Measurements from ENCODE around the gene SERPINH1.
"Not testable (repeated sequence)": the region's sequence is repeated elsewhere in the genome, so short reads cannot be mapped to it uniquely, and the experiment has no call there.

SERPINH1 gene

DNA sequence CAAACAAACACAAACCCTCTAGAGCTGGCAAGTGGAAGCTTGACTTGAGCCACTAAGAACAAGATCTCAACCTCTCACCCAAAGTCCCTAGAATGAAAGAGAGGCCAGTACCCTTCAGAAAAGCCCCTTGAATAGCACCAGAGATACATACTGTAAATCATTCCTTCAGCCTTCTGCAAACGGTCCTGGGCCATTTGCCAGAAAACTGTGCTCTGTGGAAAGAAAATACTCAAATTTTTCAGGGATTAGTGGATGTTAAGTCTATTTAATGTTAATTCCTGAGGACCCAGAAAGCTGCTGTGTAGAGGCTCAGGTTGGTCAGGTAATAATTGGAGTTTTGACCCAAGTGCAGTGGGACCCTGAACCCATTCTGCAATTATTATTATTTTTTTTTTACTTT, 16.9 kb downstream of the SERPINH1 start:
- no peak for DNase-seq

DNA sequence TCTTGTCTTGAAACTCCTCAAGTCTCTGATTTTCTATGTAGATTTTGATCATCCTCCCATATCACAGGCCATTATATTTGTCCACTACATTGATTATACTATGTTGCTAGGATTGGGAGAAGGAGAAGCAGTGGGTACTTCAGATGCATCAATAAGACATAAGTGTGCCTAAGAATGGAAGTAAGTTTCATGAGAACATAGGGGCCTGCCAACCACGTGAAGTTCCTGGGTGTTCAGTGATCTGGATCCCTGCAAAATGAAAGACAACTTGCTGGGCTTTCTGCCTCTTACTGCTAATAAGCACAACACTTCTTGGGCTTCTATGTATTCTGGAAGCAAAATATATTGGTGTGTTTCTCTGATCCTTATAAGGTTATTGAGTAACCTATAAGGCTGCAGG, 17.8 kb downstream of the SERPINH1 start:
- no peak for DNase-seq

DNA sequence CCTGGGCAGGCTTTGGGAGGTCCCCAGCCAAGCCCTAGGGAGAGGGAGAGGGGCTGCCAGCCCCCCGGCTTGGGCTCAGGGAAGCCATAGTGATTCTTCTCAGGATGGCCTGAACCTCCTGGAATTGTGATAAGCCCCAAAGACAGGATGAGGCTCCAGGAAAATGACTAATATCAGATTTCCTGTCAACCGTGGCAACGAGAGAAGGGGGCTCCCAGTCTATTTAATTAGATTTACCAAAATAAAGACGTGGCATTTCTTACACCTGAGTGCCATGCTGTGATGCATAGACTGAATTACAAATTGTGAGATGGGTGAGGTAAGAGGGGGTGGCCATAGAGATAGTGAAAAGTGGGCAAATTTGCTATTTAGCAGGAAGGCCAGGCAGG, 20.4 kb downstream of the SERPINH1 start:
- DNase-seq = no peak

DNA sequence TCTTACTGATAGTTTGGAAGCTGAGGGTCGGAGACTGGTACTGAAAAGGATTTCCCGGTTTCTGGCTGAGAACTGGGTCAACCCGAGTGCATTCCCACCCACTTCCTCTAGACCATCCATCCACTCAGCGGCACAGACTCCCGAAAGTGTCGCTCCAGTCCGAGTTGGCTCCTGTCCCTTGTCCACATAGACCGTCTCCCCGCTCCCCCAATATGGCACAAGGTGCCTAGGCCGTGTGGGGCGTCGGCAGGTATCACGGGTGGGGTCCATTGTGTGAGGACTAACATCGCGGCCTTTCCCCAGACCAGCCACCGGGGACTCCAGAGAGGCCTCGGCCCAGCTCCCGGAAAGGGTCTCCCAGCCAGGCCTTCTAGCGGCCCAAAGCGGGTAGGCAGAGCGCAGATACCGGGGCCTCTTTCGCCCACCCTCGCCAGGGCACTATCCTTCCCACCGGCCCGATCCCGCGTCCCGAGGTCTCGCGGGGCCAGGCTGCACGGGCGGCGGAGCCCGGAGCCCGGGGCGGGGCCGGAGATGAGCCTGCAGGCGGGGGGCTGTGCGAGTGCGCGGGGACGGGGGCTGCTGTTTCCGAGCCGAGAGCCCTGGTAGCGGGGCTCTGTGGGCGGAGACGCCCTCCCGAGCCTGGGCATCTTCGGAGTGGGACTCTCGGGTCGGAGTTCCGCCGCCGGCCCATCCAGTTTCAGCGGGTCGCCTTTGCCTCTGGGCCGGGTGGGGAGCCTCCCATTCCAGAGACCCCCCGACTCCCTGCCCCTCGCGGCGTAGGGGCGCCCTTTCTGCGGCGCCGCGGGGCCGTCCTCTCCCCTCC, 21.1 kb downstream of the SERPINH1 start:
- peak; percentile 72 for DNase-seq

DNA sequence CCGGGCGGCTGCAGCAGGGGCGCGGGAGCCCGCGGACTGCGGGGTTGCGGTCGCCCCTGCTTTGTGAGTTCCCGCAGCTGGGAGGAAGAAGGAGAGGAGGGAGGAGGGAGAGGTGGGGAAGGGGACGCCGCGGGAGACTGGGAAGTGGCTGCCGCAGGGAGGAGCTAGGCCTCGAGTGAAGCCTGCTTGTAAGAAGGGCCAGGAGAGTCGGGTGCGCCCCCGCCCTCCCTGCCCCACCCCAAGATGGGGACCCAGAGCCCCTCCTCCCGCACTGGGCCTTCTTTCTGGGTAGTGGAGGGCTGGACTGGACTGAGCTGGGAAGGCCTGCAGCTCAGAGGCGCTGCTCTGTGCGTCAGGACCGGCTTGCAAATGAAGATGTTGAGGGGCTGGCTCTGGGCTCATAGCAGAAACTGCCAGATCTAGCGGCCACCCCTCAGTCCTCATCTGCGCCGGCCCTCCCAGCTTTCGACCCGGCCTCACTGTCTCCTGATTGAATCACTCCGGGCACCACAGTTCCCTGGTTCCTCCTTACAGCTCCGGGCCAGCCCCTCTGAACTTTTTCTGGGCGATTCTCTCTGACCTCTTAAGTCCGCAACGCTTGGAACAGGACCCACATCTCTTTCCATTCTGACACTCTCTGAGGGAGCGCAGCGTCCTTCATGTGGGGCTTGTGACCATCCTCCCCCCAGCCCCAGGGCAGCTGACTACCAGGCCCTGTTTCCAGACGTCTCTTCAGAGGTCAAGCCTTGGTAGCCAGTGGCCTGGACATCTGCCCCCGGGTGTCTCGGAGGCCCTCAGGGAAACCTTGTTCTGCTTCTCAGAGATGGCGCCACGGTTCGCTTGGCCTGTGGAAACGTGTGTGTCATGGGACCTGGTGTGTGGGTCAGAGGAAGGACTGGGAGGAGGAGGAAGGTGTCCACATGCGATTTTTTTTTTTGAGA, 21.9 kb downstream of the SERPINH1 start:
- peak; percentile 83 for DNase-seq

DNA sequence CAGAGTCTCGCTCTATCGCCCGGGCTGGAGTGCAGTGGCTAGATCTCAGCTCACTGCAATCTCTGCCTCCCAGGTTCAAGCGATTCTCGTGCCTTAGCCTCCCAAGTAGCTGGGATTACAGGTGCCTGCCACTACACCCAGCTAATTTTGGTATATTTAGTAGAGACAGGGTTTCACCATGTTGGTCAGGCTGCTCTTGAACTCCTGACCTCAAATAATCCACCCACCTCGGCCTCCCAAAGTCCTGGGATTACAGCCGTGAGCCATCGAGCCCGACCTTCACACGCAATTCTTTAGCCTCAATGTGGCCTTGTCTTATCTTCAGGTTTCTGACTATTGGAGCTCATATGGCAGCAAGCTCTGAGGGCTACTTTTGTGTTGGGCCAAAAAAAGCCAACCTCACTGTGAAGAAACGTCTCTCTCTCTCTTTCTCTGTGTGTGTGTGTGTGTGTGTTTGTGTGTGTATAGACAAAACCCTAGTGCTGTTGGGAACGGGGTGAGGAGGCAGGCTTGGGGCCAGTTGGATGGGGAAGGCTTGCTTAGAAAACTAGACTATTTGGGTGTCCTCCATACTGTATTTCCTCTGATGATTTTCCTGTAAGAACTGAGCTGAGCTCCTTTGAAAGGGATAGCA, 22.7 kb downstream of the SERPINH1 start:
- DNase-seq = not testable (repeated sequence)

DNA sequence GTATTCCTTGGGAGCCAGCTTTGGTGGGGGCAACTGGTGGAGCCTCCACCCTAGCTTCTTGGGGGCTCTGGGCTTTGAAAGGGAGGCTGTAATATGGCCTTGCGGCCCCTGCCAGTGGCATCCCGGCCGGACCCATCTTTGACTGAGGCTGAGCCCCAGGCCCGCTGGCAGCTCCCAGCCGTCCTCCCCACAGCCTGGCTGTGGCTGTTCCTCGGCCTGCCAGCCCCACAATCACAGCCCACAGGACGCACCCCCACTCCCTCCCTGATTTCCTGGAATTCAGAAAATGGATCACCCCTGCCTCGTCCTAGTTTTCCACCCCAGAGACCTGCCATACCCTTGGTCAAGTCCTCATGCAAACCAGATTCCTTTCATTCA, 23.2 kb downstream of the SERPINH1 start:
- no peak for DNase-seq

DNA sequence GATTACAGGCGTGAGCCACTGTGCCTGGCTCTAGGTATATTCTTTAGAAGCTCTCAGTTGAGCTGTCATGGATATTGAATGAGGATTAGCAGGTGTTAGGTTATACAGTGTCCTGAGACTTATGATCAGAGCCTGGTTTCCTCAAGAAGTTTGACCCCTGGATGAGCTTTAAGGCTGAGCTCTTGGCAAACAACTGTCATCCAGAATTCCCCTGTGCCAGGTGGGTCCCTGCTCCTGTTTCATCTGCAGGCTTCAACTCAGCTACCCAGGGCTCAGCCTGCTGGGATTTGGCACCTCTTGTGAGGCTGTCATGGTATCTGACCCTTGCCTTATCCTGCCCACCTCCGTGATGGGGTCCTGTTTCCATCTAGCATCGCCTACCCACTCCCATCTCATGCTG, 24.3 kb downstream of the SERPINH1 start:
- DNase-seq = no peak

DNA sequence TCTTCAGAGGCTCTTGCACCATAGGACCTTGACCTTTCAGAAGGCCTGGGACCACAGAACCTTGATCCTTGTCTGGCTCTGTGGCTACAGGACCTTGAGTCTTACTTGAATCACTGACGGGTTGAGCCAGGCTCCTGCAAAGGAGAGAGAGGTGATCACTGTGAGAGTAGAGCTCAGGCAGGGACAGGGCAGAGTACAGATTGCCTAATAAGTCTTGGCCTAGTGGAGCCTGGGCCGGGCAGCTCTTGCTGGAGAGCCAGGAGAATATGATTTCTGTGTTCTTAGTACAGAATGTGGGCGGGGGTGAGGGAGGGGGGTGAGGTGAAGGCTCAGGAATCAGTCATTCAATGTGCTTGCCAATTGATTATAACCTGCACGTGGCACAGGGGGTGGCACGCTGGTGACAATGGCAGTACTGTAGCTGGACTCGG, 26.0 kb downstream of the SERPINH1 start:
- no peak for DNase-seq

DNA sequence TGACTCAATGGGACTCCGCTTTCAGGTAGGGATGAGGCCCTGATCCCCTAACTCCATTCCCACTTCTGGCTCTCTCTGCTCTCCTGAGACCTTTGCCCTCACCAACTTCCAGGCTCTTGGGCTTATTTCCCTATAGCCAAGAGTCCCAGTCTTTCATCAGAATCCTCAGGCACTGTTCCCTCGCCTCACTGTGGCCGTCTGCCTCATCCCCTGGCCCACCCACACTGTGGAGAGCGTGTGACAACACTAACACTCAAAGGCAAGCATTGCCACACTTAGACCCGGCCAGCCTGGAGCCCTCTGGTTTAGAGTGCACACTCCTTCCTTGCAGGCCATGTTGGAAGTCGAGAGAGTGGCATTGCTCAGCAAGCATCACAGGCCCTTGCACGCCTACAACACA, 27.0 kb downstream of the SERPINH1 start:
- no peak for DNase-seq

DNA sequence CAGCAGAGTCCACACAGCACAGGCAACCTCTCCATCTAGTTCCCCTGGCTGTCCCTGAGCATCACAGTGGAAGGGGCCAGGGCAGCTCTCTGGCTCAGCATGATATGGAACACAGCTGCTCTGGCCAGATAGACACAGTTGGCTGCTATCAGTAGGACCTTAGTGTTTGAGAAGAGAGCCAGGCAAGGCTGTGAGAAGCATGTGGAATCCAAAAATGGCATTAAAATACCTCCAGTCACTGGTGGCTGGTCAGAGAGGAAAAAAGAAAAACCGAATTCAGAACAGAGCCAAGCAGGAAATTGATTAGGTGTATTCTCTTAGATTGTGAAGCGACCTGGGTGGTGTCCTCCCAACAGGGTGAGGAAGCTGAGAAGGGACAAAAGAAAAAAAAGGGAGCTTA, 27.9 kb downstream of the SERPINH1 start:
- peak; percentile 76 for DNase-seq

DNA sequence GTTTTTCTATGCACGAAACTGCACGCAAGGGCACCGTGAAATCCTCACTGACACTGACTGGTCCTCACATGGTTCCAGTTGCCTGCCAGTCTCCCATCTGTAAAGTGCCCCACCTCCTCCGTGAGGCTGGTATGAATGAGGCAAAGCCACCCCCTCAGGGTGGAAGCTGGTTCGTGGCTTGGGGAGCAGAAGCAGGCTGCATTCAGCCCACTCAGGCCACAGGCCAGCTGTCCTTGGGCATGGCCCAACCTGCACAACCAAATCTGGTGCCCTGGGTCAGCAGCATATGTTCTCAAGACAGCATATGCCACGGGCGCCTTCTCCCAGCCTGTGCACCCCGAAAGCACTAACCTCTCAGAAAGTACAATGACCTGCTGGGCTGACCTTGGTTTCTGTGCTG, 29.3 kb downstream of the SERPINH1 start:
- no peak for DNase-seq

DNA sequence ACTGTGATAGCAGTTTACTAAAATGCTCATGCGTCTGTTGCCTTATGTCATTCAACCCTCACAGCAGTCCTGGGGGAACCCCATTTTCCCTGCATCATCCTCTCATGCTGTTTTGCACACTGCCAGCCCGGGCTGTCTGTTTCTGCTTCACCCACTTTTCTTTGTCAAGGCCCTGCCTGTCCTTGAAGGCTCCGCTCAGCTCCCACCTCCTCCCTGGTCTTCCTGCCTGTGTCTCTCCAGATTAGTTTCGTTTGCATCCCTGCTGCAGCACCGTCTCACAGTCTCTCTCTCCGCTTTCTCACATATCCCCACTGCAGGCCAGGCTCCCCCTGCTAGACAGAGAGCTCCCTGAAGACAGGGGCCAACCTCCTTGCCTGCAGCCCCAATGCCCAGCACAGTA, 29.9 kb downstream of the SERPINH1 start:
- peak; percentile 57 for DNase-seq

DNA sequence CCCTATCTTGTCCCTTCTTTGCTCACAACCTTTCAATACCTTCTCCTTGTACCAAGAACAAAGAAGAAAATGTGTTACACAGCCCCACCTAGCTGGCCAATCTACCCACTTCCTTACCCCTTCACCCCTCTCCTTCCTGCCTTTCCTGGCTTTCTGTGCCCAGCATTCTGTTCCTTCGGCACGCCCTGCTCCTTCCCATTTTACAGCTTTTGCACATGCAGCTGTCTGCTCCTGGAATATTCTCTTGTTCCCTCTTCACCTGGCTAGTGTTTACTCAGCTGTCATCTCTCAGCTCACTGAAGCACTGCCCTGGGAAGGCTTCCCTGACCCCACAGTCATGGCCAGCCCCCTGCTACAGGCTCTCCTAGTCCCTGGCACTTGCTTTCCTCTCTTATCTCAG, 30.7 kb downstream of the SERPINH1 start:
- peak; percentile 99 for DNase-seq

DNA sequence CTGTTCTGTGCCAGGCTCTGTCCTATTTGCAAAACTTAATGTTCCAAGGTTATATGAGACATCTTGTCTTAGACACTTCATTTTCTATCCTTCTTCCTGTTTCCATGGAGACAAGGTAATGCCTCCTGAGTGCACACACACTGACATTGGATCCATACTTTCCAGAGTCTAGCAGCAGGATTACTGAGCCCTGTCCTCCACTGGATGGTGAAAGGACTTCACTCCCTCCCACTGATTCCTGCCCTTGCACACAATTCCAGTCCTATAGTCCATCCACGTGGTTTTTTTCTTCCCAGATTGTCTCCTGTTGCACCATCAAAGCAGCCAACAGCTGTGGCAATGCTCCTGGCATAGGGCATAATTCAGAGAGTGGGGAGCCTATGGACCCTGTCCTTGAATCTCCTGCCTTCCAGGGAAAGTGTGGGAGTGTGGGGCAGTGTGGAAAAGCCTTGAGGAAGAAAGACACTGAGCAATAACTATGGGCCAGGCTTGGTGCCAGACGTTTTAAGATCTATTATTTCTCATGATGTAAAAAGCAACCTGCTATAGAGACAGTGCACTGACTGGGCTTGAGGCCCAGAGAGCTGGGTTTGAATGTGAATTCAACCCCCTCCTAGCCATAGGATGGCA, 31.3 kb downstream of the SERPINH1 start:
- DNase-seq = peak; percentile 99

DNA sequence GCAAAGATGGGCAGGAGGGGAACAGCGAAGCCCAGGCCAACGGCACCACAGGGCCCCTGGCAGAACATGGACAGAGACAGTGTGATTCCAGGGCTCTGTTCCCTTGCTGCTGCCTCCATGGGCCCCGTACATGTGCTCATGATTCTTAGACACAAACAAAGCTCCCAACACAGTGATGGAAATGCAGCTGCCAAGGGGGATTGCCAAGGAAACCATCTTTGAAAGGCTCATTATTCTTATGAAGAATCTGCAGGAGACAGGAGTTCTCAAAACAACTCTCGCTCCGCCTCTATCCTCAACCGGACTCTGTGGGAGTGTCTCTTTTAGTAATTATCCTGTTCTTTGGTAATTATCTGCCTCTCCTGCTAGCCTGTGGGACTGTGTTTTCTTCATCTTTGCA, 32.2 kb downstream of the SERPINH1 start:
- DNase-seq = peak; percentile 46

DNA sequence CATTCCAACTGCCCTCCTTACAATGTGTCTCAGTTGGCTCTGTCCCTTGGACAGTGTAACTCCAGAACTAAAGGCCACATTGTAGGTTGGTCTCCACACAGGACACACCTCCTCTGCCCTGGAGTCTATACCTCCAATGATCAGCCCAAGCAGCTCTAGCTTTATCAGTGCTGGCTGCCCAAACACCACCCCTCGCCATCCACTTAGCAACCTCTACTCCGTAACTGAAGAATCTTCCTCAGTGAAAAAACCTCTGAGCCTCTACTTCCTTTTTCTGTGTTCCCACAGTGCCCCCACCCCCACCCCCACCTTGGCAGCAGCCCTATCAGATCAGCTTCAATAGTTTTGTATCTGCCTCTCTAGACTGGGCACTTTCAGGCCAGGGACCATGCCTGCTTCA, 33.4 kb downstream of the SERPINH1 start:
- no peak for DNase-seq

DNA sequence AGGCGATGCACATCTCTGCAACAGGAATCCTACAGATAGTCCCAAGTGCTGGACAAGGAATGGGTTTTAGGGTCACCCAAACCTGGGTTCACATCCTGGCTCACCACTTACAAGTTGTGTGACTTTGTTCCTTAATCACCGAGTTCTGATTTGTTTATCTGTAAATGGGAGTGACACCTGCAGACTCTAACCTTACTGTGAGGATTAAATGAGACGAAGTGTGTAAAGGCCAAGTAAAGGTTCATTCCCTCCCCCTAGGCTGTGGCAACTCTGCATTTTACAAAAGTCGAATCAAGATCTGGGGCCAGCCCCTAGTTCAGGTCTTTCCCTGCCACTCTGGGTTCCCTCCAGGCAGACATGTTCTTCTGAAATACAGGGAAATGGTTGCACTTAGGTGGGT, 34.9 kb downstream of the SERPINH1 start:
- no peak for DNase-seq

DNA sequence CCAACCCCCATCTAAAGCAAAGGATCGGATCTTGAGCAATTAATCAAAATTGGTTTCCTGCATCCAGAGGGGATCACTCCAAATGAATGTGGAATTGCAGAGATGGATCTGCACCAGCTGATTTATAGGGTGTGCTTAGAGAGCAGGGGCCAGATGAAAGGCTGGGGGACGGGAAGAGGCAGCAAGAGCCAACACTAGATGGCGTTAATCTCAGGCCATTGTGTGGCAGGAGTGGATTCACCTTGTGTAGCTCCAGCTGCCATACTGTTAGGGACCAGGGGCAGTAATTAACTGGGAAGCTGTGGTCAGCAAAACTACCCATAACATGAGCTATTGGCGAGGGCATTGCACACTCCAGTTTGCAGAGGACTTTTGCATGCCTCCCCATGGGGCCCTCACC, 35.6 kb downstream of the SERPINH1 start:
- DNase-seq = peak; percentile 36

DNA sequence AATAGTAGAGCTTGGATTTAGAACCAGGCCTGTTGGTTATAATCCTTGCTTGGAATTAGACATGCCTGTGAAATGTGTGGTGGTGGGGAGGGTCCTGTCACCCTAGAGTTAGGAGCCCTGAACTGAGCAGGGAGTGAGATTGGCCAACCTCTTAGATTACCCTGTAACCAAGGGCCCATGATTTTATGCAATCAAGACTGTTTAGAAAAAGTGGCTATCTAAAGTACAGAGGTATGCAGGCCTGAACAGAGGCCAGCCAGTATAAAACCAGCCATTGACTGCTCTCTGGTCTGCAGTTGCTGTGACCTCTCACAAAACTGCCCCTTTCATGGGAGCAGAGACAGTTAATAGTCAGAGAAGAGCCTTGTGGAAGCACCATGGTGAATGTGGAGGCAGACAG, 36.2 kb downstream of the SERPINH1 start:
- DNase-seq = no peak

DNA sequence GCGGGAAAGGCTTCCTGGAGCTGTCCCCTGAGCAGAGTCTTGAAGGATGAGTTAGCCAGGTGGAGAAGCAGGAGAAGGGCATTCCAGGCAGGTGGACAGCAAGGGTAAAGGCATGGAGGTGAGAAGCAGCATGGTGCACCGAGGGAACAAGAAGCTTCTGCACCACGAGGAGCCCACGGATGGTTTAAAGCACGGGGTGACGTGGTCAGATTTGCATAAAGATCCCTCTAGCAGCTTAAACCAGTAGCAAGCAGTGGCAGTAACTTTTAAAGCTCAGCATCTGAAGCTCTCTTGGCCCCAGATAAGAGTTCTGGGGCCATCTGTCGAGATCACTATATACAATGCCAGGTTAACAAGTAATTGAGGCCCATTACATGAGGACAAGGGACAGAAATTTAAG, 36.8 kb downstream of the SERPINH1 start:
- no peak for DNase-seq

DNA sequence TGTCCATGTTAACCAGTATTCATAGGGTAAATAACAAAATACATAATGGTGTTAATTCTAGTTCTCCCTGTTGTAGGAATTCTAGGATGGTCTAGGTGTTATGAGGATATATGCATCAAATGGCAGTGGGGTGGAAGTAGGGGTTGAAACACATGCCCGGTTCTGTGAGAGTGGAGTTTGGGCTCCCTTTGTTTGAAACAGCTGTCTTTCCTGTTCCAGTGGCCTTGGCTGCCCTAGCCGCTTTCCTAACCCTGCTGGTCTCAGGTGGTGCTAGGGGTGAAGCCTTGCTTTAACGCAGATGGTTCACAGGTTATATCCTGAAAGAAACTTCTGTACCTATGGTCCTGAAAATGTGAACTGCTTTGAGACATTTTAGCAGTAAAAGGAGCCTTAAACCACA, 38.3 kb downstream of the SERPINH1 start:
- no peak for DNase-seq

DNA sequence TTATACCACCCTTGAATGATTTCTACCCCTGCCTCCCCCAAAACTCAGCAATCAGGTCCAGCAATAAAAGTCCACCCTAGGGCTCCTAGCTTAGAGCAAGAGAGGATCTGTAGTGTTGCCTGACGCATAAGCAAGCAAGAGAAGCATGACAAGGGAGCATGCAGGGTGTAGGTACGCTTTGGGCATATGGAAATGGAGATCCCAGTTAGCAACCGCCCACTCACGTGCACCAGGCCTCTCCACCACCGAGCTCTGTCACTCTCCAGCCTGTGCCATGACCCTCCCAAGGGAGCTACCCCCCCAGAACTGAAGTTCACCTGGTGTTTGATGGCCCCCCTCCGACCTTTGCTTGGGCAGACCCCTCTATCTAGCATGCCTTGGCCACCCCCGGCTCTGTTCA, 39.4 kb downstream of the SERPINH1 start:
- DNase-seq = no peak

Measured in DMS79 treated with DMSO at 0.1 percent for 48 hours (cell line).